ENCODE data around the gene USP40. TPM values are rescaled to one million over a fixed set of nuclear protein-coding genes. Genes with fewer than 3 reads are reported as not detected.

USP40 gene
- total and polyA plus RNA-seq, 2 of the 8 experiments (the other 6 are each of a cell fraction or from before 2014, with no cell fraction given): 12.0 to 15.7 TPM

GRCh38 chr2:233449081-233449901, 117.3 kb downstream of the USP40 start:
- peak; percentile 48 for FAIRE-seq
- peaks cover 0 to 4% (median 1%) of the 10 kb centered on the region in 4 experiments; a peak in 3 of 8 replicates for H3K36me3 ChIP-seq (ENCODE audit: control insufficient read depth in 2 of 4, insufficient read depth in 4 of 4, low read length in 3 of 4)
- peaks cover 0 to 1% of the 10 kb centered on the region in 2 experiments for H4K20me1 ChIP-seq (replicated peaks in 1 of 2; ENCODE audit: control insufficient read depth in 1 of 2, insufficient read depth in 2 of 2, low read length in 2 of 2)
- no peak overlapping the region for H2AFZ ChIP-seq (ENCODE audit: low read length)
- no peaks in the 10 kb centered on the region for H3K9me3 ChIP-seq (ENCODE audit: insufficient read depth in 2 of 2, low read depth in 1 of 2, low read length in 1 of 2)
- peak overlapping the region; percentile 51; the same call in 1 of the 2 replicates for H3K18ac ChIP-seq (ENCODE audit: extremely low read depth, low read length)
- no peak overlapping the region for H3K4me2 ChIP-seq (ENCODE audit: insufficient read depth in 1 of 2, low read depth in 2 of 2, low read length in 2 of 2)
- no peak overlapping the region for H2BK20ac ChIP-seq (ENCODE audit: low read length)
- peak; percentile 38 to 85 for DNase-seq (ENCODE audit: low read depth in 1 of 2, low spot score in 2 of 2)
- no peaks in the 10 kb centered on the region for H3K79me1 ChIP-seq (ENCODE audit: low read depth, low read length)
- no peak overlapping the region for H3K14ac ChIP-seq (ENCODE audit: insufficient read length)
- H2AK5ac ChIP-seq (ENCODE audit: low read depth, low read length): no peak overlapping the region
- no peaks in the 10 kb centered on the region for H3K79me2 ChIP-seq (ENCODE audit: control insufficient read depth in 1 of 2, insufficient read depth in 2 of 2, low read length in 2 of 2)
- no peak overlapping the region for H3K23ac ChIP-seq (ENCODE audit: insufficient read length)
- H4K91ac ChIP-seq (replicated peaks; ENCODE audit: insufficient read length, low read length): no peak overlapping the region
- no peak overlapping the region for H4K5ac ChIP-seq (ENCODE audit: insufficient read length, low read depth, low read length)
- no peaks in the 10 kb centered on the region for H3K23me2 ChIP-seq (ENCODE audit: low read depth, low read length)
- no peak overlapping the region for H2BK15ac ChIP-seq (ENCODE audit: low read length)
- H2BK12ac ChIP-seq (ENCODE audit: low read depth, low read length): no peak overlapping the region
- no peak overlapping the region for H2BK120ac ChIP-seq (replicated peaks; ENCODE audit: low read depth, low read length)
- no peak overlapping the region for H3K4me3 ChIP-seq (ENCODE audit: extremely low read depth in 1 of 4, insufficient read depth in 2 of 4, low read depth in 3 of 4, low read length in 4 of 4)
- no peak overlapping the region; a peak in 1 of 7 replicates for H3K9ac ChIP-seq (replicated peaks in 1 of 4; ENCODE audit: extremely low read depth in 1 of 4, low read depth in 3 of 4, low read length in 3 of 4)
- no peak overlapping the region for H3K27ac ChIP-seq (ENCODE audit: low read depth, low read length)
- no peaks in the 10 kb centered on the region for H3K27me3 ChIP-seq (replicated peaks in 1 of 4; ENCODE audit: control insufficient read depth in 3 of 4, extremely low read depth in 1 of 4, insufficient read depth in 3 of 4, low read length in 3 of 4)
- no peak overlapping the region for H2BK5ac ChIP-seq (ENCODE audit: low read depth, low read length)
- TF ChIP-seq, protein P1, sequence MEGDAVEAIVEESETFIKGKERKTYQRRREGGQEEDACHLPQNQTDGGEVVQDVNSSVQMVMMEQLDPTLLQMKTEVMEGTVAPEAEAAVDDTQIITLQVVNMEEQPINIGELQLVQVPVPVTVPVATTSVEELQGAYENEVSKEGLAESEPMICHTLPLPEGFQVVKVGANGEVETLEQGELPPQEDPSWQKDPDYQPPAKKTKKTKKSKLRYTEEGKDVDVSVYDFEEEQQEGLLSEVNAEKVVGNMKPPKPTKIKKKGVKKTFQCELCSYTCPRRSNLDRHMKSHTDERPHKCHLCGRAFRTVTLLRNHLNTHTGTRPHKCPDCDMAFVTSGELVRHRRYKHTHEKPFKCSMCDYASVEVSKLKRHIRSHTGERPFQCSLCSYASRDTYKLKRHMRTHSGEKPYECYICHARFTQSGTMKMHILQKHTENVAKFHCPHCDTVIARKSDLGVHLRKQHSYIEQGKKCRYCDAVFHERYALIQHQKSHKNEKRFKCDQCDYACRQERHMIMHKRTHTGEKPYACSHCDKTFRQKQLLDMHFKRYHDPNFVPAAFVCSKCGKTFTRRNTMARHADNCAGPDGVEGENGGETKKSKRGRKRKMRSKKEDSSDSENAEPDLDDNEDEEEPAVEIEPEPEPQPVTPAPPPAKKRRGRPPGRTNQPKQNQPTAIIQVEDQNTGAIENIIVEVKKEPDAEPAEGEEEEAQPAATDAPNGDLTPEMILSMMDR (IDR thresholded peaks at IDR 0.05; ENCODE audit: control extremely low read depth in 1 of 3, insufficient read depth in 1 of 3, low read depth in 1 of 3, low read length in 3 of 3): peak; percentile 79 to 89 (median 83)
- TF ChIP-seq CBX8 (IDR thresholded peaks at IDR 0.05; ENCODE audit: borderline replicate concordance, low read depth, low read length) (no peak), YY1 (IDR thresholded peaks at IDR 0.05; ENCODE audit: low read depth, low read length) (peak; percentile 64; the same call in 1 of the 2 replicates), RAD21 (IDR thresholded peaks at IDR 0.05 in 1 of 2, conservative IDR thresholded peaks at IDR 0.05 in 1 of 2; ENCODE audit: low read depth in 2 of 2, low read length in 2 of 2) (peak; percentile 60 to 78), SAP30 (IDR thresholded peaks at IDR 0.05; ENCODE audit: insufficient read depth, insufficient replicate concordance, low read length) (no peak)
- ChIA-PET POLR2A (ENCODE audit: partially characterized antibody) (no interaction called here), CTCF (ENCODE audit: partially characterized antibody) (interaction anchor here (0.7 to 3.5 kb wide), 40 partner anchors 9 to 479 kb away, joined by 3 to 35 read pairs (median 4); partner anchors contain the start of gene UGT1A5)
- H3K56ac ChIP-seq (replicated peaks; ENCODE audit: insufficient read length, low read depth, low read length): no peak overlapping the region
- H4K8ac ChIP-seq (ENCODE audit: extremely low read depth, insufficient read depth, low read length): no peak overlapping the region; the same call in 1 of the 2 replicates
- H3K4me1 ChIP-seq (replicated peaks in 1 of 4; ENCODE audit: control insufficient read depth in 3 of 4, insufficient read depth in 4 of 4, low read length in 3 of 4): no peaks in the 10 kb centered on the region; a peak in 1 of 7 replicates
- WGBS, 2 experiments (ENCODE audit: extremely low coverage in 1 of 2, insufficient coverage in 1 of 2, insufficient read length in 1 of 2, insufficient replicate concordance in 2 of 2, low coverage in 1 of 2, low lambda C conversion rate in 2 of 2, missing lambda C conversion rate in 1 of 2): 64% methylated on average over 27 of the region's 31 CpGs; no CpG with 5 or more reads in 1 of the 2 experiments
- no peak overlapping the region for H3K4ac ChIP-seq (replicated peaks; ENCODE audit: insufficient read length, low read depth, low read length)
